A549 (cell line): Measurements from ENCODE around the gene ITGB1BP2. TPM values are rescaled to one million over a fixed set of nuclear protein-coding genes. Genes with fewer than 3 reads are reported as not detected.
"Not testable (repeated sequence)": the region's sequence is repeated elsewhere in the genome, so short reads cannot be mapped to it uniquely, and the experiment has no call there.

Source experiments
- ATAC-seq, 2 experiments: fragments of 200-7000 bp in 1 of 2; fragments of >200 bp in 1 of 2; cut with Nextera tagmentation in 1 of 2; cut with Tn5 transposase in 1 of 2; 3 replicates each; pipeline versions ENCODE4 v1.8.0 to v1.9.1; 2018 to 2020; ENCODE audit warnings: mild to moderate bottlenecking in 1 of 2, moderate library complexity in 1 of 2
- CTCF ChIA-PET: fragments of 300-600 bp; sonication (Branson Sonifier 250); formaldehyde crosslinking; extraction: SDS; loops from one replicate; lab custom pipeline; 2021; ENCODE audit warnings: antibody characterized with exemption, inconsistent platforms; lab: Yijun Ruan, JAX
- POLR2A ChIA-PET: fragments of 350-600 bp; formaldehyde crosslinking; extraction: SDS; loops from one replicate; lab custom pipeline; 2021; ENCODE audit warnings: antibody characterized with exemption, inconsistent platforms; lab: Yijun Ruan, JAX
- DNase-seq, 2 experiments: peaks; one replicate each; pipeline versions ENCODE4 v3.0.0 to v3.0.0-alpha.2; 2011 to 2016; ENCODE audit warnings: low read depth in 1 of 2, low spot score in 1 of 2
- FAIRE-seq: peaks from 2 replicates; lab custom pipeline; 2011; peaks lifted over from hg19 to GRCh38; lab: Jason Lieb, UNC
- H3K27ac ChIP-seq, 2 experiments: fragments of >200 bp; sonication (Bioruptor Twin); formaldehyde crosslinking; 3 replicates each; pipeline ENCODE4 v1.5.1; 2016 to 2017
- H3K4me1 ChIP-seq: fragments of >200 bp; sonication (Bioruptor Twin); formaldehyde crosslinking; 3 replicates; pipeline ENCODE4 v1.6.1; 2016
- H3K4me2 ChIP-seq: fragments of >200 bp; sonication (Bioruptor Twin); formaldehyde crosslinking; 3 replicates; pipeline ENCODE4 v1.6.1; 2016
- H3K4me3 ChIP-seq: fragments of >200 bp; sonication (Bioruptor Twin); formaldehyde crosslinking; 3 replicates; pipeline ENCODE4 v1.5.1; 2016
- H3K9me3 ChIP-seq: fragments of >200 bp; sonication (Bioruptor Twin); formaldehyde crosslinking; 3 replicates; pipeline ENCODE4 v1.6.1; 2016
- ATOH8 ChIP-seq: fragments of 250-450 bp; sonication (Bioruptor Pico); IDR thresholded peaks from 2 replicates; pipeline ENCODE4 v1.5.0; 2020; ENCODE audit warnings: low read depth, mild to moderate bottlenecking, moderate library complexity
- BCL3 ChIP-seq: fragments of >200 bp; sonication (Bioruptor Twin); formaldehyde crosslinking; IDR thresholded peaks from 3 replicates; pipeline ENCODE4 v1.6.1; 2016
- BHLHE40 ChIP-seq: IDR thresholded peaks from 2 replicates; pipeline ENCODE4 v1.6.1; 2012; ENCODE audit warnings: low read depth, low read length, inconsistent platforms
- CBX8 ChIP-seq: fragments of 200-600 bp; sonication (generic); IDR thresholded peaks from 2 replicates; pipeline ENCODE4 v1.6.1; 2016
- CHD2 ChIP-seq: fragments of 150-350 bp; IDR thresholded peaks from 2 replicates; pipeline ENCODE4 v1.6.1; 2014; ENCODE audit warnings: low read length; ENCODE audit not compliant: partially characterized antibody
- CHD4 ChIP-seq: fragments of 200-600 bp; sonication (generic); IDR thresholded peaks from 2 replicates; pipeline ENCODE4 v1.6.1; 2016; ENCODE audit warnings: antibody characterized with exemption, mild to moderate bottlenecking, borderline replicate concordance
- E2F6 ChIP-seq: IDR thresholded peaks from 2 replicates; pipeline ENCODE4 v1.6.1; 2012; ENCODE audit warnings: low read depth, borderline replicate concordance
- EHF ChIP-seq: fragments of 250-450 bp; sonication (Bioruptor Pico); IDR thresholded peaks from 2 replicates; pipeline ENCODE4 v1.5.0; 2020; ENCODE audit warnings: mild to moderate bottlenecking
- EHMT2 ChIP-seq: fragments of 200-600 bp; sonication (generic); IDR thresholded peaks from 2 replicates; pipeline ENCODE4 v1.6.1; 2016; ENCODE audit warnings: antibody characterized with exemption, low read depth, mild to moderate bottlenecking, moderate library complexity
- ELK1 ChIP-seq: fragments of 150-350 bp; IDR thresholded peaks from 2 replicates; pipeline ENCODE4 v1.6.1; 2014; ENCODE audit warnings: low read depth, mild to moderate bottlenecking, low read length
- FOSL2 ChIP-seq, 2 experiments: fragments of 450-650 bp in 1 of 2; fragments of >200 bp in 1 of 2; sonication (Bioruptor Twin) in 1 of 2; formaldehyde crosslinking; IDR thresholded peaks; 2 replicates each; pipeline versions ENCODE4 v1.5.0 to v1.6.1; 2016 to 2020; ENCODE audit warnings: mild to moderate bottlenecking in 1 of 2, moderate library complexity in 1 of 2
- HES2 ChIP-seq: fragments of >200 bp; sonication (Bioruptor Twin); formaldehyde crosslinking; IDR thresholded peaks from 2 replicates; pipeline ENCODE4 v1.6.1; 2016
- HMGXB4 ChIP-seq: fragments of 250-450 bp; sonication (Bioruptor Pico); IDR thresholded peaks from 2 replicates; pipeline ENCODE4 v1.5.0; 2021; ENCODE audit warnings: mild to moderate bottlenecking, moderate library complexity, borderline replicate concordance
- JUNB ChIP-seq: fragments of >200 bp; sonication (Bioruptor Twin); formaldehyde crosslinking; IDR thresholded peaks from 2 replicates; pipeline ENCODE4 v1.6.1; 2016
- MAFK ChIP-seq: fragments of 450-650 bp; IDR thresholded peaks from 2 replicates; pipeline ENCODE4 v1.6.1; 2014; ENCODE audit not compliant: partially characterized antibody
- MAX ChIP-seq: IDR thresholded peaks from 2 replicates; pipeline ENCODE4 v1.6.1; 2012
- MAZ ChIP-seq: fragments of 150-350 bp; IDR thresholded peaks from 2 replicates; pipeline ENCODE4 v1.6.1; 2014; ENCODE audit warnings: antibody characterized with exemption, low read depth, low read length, borderline replicate concordance
- MYC ChIP-seq: IDR thresholded peaks from 2 replicates; pipeline ENCODE4 v1.6.1; 2012; ENCODE audit warnings: mild to moderate bottlenecking, inconsistent platforms, low read length, improper control_type of control experiment, borderline replicate concordance
- RNF2 ChIP-seq: fragments of 200-600 bp; sonication (generic); IDR thresholded peaks from 2 replicates; pipeline ENCODE4 v1.6.1; 2016; ENCODE audit warnings: low read depth, mild to moderate bottlenecking, antibody characterized with exemption, moderate library complexity, borderline replicate concordance
- SMC3 ChIP-seq: fragments of >200 bp; sonication (Bioruptor Twin); formaldehyde crosslinking; IDR thresholded peaks from 3 replicates; pipeline ENCODE4 v1.6.1; 2018; ENCODE audit warnings: inconsistent platforms
- SREBF2 ChIP-seq: fragments of 450-650 bp; IDR thresholded peaks from 2 replicates; pipeline ENCODE4 v1.6.1; 2014; ENCODE audit warnings: mild to moderate bottlenecking, moderate library complexity
- TFCP2L1 ChIP-seq: fragments of 250-450 bp; sonication (Bioruptor Pico); IDR thresholded peaks from 2 replicates; pipeline ENCODE4 v1.5.0; 2021; ENCODE audit warnings: mild to moderate bottlenecking
- USF2 ChIP-seq: fragments of 450-650 bp; IDR thresholded peaks from 2 replicates; pipeline ENCODE4 v1.6.1; 2014; ENCODE audit warnings: antibody characterized with exemption
- ZC3H11A ChIP-seq: fragments of 450-650 bp; IDR thresholded peaks from 2 replicates; pipeline ENCODE4 v1.6.1; 2014; ENCODE audit warnings: antibody characterized with exemption, mild to moderate bottlenecking
- ZFP36 ChIP-seq: fragments of 450-650 bp; IDR thresholded peaks from 2 replicates; pipeline ENCODE4 v1.6.1; 2014; ENCODE audit warnings: borderline replicate concordance; ENCODE audit not compliant: partially characterized antibody
- WGBS: methylation state at CpG from one replicate; pipeline ENCODE4 v1.1.6; 2017; ENCODE audit errors: missing lambda C conversion rate; 5-methylcytosine and 5-hydroxymethylcytosine counted together
- polyA plus RNA-seq, 4 experiments: library from polyadenylated mRNA; depleted of rRNA in 3 of 4; stranded (reverse); fragments of >200 nt; fragmentation: RNase III in 1 of 4; extraction: RNeasy Plus Mini Kit Qiagen cat#74134 plus additional on column Dnase treatment in 1 of 4; gene quantifications; 2 replicates in 3 of 4; 3 replicates in 1 of 4; pipeline ENCODE4 v1.2.3, GENCODE V29; 2011 to 2017

ITGB1BP2 gene
- polyA plus RNA-seq, 2 of the 4 experiments (the other 2 are of a cell fraction) = 1.4 to 3.1 TPM

GRCh38 chrX:71315917-71316316 is 14.4 kb downstream of the ITGB1BP2 start:
- H3K4me3 ChIP-seq = no peak overlapping the region
- POLR2A ChIA-PET = no interaction called here
- ATAC-seq (no peak; a peak in 1 of 6 replicates), DNase-seq (no peak), FAIRE-seq (no peak)
- WGBS = 95% methylated on average over 7 of the region's 7 CpGs
- CTCF ChIA-PET = interaction anchor here (0.6 kb wide), 1 partner anchor 280 kb away, joined by 3 read pairs; no protein-coding TSS in a partner anchor
- no peaks in the 10 kb centered on the region for H3K4me1 ChIP-seq
- H3K27ac ChIP-seq = no peak overlapping the region
- H3K9me3 ChIP-seq = no peaks in the 10 kb centered on the region
- no peak for TF ChIP-seq MAX
- TF ChIP-seq JUNB = no peak
- no peak for TF ChIP-seq E2F6
- no peak for TF ChIP-seq TFCP2L1 (CRISPR knock-in tag)
- no peak for TF ChIP-seq RNF2
- TF ChIP-seq MAFK = no peak
- TF ChIP-seq ZC3H11A = no peak
- no peak for TF ChIP-seq ATOH8 (CRISPR knock-in tag)
- H3K4me2 ChIP-seq = no peak overlapping the region

GRCh38 chrX:71316959-71317358 is 15.4 kb downstream of the ITGB1BP2 start:
- H3K4me2 ChIP-seq, DNase-seq, CTCF ChIA-PET, FAIRE-seq, H3K4me1 ChIP-seq, H3K9me3 ChIP-seq, POLR2A ChIA-PET, H3K27ac ChIP-seq, ATAC-seq, H3K4me3 ChIP-seq: not testable (repeated sequence)
- WGBS = 80% methylated on average over 1 of the region's 1 CpG

GRCh38 chrX:71320126-71320525 is 18.6 kb downstream of the ITGB1BP2 start:
- Histone ChIP-seq H3K27ac (no peak overlapping the region), H3K4me1 (no peaks in the 10 kb centered on the region), H3K4me3 (no peak overlapping the region), H3K4me2 (no peak overlapping the region), H3K9me3 (no peaks in the 10 kb centered on the region)
- ChIA-PET CTCF (interaction anchor here (0.8 to 1.3 kb wide), 2 partner anchors 18 to 23 kb away, joined by 3 read pairs; no protein-coding TSS in a partner anchor), POLR2A (no interaction called here)
- DNase-seq (no peak), ATAC-seq (no peak), FAIRE-seq (no peak)
- WGBS = 100% methylated on average over 1 of the region's 1 CpG
- TF ChIP-seq SREBF2 (no peak), EHMT2 (no peak), CHD4 (no peak), CHD2 (no peak), BCL3 (no peak), ZFP36 (no peak), TFCP2L1 (CRISPR knock-in tag) (no peak), HMGXB4 (CRISPR knock-in tag) (no peak), USF2 (no peak), FOSL2 (IDR thresholded peaks at IDR 0.05) (no peak), FOSL2 (CRISPR knock-in tag; IDR thresholded peaks at IDR 0.05) (no peak), MAZ (no peak), HES2 (no peak), BHLHE40 (no peak), ELK1 (no peak), SMC3 (no peak), CBX8 (no peak), EHF (CRISPR knock-in tag) (no peak), MYC (no peak)
